PC-9 (cell line): Measurements from ENCODE around the gene ACYP2.

Experiments
- CTCF ChIP-seq: fragments of 200-600 bp; sonication (generic); conservative IDR thresholded peaks from 2 replicates; pipeline ENCODE4 v1.6.1; 2017; ENCODE audit warnings: mixed run types, antibody characterized with exemption, mild to moderate bottlenecking, moderate library complexity
- EZH2 ChIP-seq: fragments of 200-600 bp; sonication (generic); IDR thresholded peaks from 2 replicates; pipeline ENCODE4 v1.8.0; 2017; ENCODE audit warnings: antibody characterized with exemption, low read depth

GRCh38 chr2:54271843-54272627, 156.6 kb downstream of the ACYP2 start:
- no peak for TF ChIP-seq EZH2
- no peak for TF ChIP-seq CTCF
